ENCODE results near the gene TUBD1.
A peak's percentile ranks its signal among the peaks of the same experiment; 100 is the strongest.
"Not testable (repeated sequence)": the region's sequence is repeated elsewhere in the genome, so short reads cannot be mapped to it uniquely, and the experiment has no call there.

The TUBD1 gene

GRCh38 chr17:59892924-59893675, at the start of gene TUBD1, which contains the start of gene RPS6KB1:
TSS of gene TUBD1 (minus strand) at chr17:59892943. CDS start at chr17:59891002, 1,941 bp downstream.
TSS of gene RPS6KB1 (plus strand) at chr17:59893121. CDS start at chr17:59893185, 64 bp downstream.
- DNase-seq (ENCODE audit: low read depth, low spot score): peak; percentile 87

- DNase-seq (ENCODE audit: low read depth, low spot score): no peak
Measured at GRCh38 chr17:59941131-59941530, 48.4 kb upstream of the TUBD1 start.

GRCh38 chr17:59940697-59941096, 48.0 kb upstream of the TUBD1 start:
- not testable (repeated sequence) for DNase-seq (ENCODE audit: low read depth, low spot score)

GRCh38 chr17:59933317-59933716, 40.6 kb upstream of the TUBD1 start:
- DNase-seq (ENCODE audit: low read depth, low spot score): not testable (repeated sequence)

- not testable (repeated sequence) for DNase-seq (ENCODE audit: low read depth, low spot score)
Measured at GRCh38 chr17:59930768-59931167, 38.0 kb upstream of the TUBD1 start.

- DNase-seq (ENCODE audit: low read depth, low spot score): not testable (repeated sequence)
Measured at GRCh38 chr17:59930121-59930520, 37.4 kb upstream of the TUBD1 start.

- DNase-seq (ENCODE audit: low read depth, low spot score): not testable (repeated sequence)
Measured at GRCh38 chr17:59920637-59921036, 27.9 kb upstream of the TUBD1 start.

GRCh38 chr17:59916446-59916845, 23.7 kb upstream of the TUBD1 start:
- DNase-seq (ENCODE audit: low read depth, low spot score): no peak

GRCh38 chr17:59914274-59914854, 21.6 kb upstream of the TUBD1 start:
- DNase-seq (ENCODE audit: low read depth, low spot score): no peak

- no peak for DNase-seq (ENCODE audit: low read depth, low spot score)
Measured at GRCh38 chr17:59907467-59907866, 14.7 kb upstream of the TUBD1 start.

GRCh38 chr17:59903455-59903854, 10.7 kb upstream of the TUBD1 start:
- DNase-seq (ENCODE audit: low read depth, low spot score): no peak

GRCh38 chr17:59901604-59902003, 8.9 kb upstream of the TUBD1 start:
- DNase-seq (ENCODE audit: low read depth, low spot score): no peak

- no peak for DNase-seq (ENCODE audit: low read depth, low spot score)
Measured at GRCh38 chr17:59899099-59899498, 6.4 kb upstream of the TUBD1 start.

GRCh38 chr17:59897090-59897489, 4.3 kb upstream of the TUBD1 start:
- no peak for DNase-seq (ENCODE audit: low read depth, low spot score)

GRCh38 chr17:59893676-59894100, 945 bp upstream of the TUBD1 start:
- DNase-seq (ENCODE audit: low read depth, low spot score): no peak

GRCh38 chr17:59892251-59892923, 356 bp downstream of the TUBD1 start:
- no peak for DNase-seq (ENCODE audit: low read depth, low spot score)

GRCh38 chr17:59890720-59891119, 2.0 kb downstream of the TUBD1 start:
- no peak for DNase-seq (ENCODE audit: low read depth, low spot score)

- DNase-seq (ENCODE audit: low read depth, low spot score): no peak
Measured at GRCh38 chr17:59888145-59888750, 4.5 kb downstream of the TUBD1 start.

GRCh38 chr17:59884861-59885260, 7.9 kb downstream of the TUBD1 start:
- no peak for DNase-seq (ENCODE audit: low read depth, low spot score)

GRCh38 chr17:59878624-59879023, 14.1 kb downstream of the TUBD1 start:
- no peak for DNase-seq (ENCODE audit: low read depth, low spot score)

GRCh38 chr17:59877965-59878364, 14.8 kb downstream of the TUBD1 start:
- no peak for DNase-seq (ENCODE audit: low read depth, low spot score)

GRCh38 chr17:59876107-59876506, 16.6 kb downstream of the TUBD1 start:
- no peak for DNase-seq (ENCODE audit: low read depth, low spot score)

Data from activated naive CD8-positive, alpha-beta T cell treated with anti-CD3 and anti-CD28 coated beads, Interleukin-2, amount 50 U/mL, for 16 hours (primary cell).